GM18499 (cell line): ENCODE data around the gene FAM13B.
"Not testable (repeated sequence)": the region's sequence is repeated elsewhere in the genome, so short reads cannot be mapped to it uniquely, and the experiment has no call there.

ENCODE experiments used
- ATAC-seq: cut with Tn5 transposase; IDR thresholded peaks from one replicate; pipeline ENCODE4 v1.9.1; 2021; ENCODE audit warnings: moderate number of reproducible peaks; ENCODE audit not compliant: insufficient read depth, unreplicated experiment

FAM13B gene

DNA sequence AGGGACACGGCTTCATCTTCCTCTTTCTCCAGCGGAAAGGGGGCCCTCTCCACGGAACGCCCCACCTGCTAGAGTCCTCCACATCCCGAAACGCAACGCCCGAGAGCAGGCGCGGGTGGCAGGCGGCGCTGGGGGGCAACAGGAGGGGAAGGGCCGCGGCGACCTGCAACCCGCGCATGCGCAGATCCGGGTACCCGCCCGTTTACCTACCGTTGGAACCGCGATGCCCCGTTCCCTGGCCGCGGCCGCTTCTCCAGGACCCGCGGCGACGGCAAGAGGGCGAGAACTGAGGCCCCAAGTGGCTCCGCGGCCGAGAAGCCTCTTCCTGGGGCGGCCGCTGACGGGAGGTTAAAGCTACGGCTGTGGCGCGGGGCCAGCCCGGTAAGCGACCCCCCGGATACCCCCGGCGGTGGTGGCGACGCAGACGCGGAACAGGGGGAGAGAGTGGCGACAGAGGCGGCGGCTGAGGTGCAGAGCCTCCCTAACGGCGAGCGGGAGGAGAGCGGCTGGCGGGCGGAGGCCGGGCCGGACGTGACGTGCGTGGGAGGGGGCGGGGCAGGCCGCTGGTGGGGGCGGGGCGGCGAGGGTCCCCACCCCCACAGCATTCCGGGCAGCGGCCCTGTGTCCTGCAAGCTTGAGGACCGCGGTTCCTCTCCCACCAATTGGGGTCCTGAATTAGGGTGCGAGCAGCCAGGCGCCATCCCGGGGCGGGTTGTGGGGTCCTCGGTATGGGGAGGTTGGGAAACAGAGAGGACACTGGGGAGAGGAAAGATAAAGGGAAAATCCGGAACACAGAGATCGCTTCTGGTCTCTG is at the start of gene FAM13B:
FAM13B (minus strand) TSS at position 508 of the 814 bp plus-strand sequence. CDS start 13,968 bp downstream, outside the sequence.
- ATAC-seq: no peak

GRCh38 chr5:138082033-138082432 is 49.2 kb upstream of the FAM13B start:
- ATAC-seq: no peak

DNA sequence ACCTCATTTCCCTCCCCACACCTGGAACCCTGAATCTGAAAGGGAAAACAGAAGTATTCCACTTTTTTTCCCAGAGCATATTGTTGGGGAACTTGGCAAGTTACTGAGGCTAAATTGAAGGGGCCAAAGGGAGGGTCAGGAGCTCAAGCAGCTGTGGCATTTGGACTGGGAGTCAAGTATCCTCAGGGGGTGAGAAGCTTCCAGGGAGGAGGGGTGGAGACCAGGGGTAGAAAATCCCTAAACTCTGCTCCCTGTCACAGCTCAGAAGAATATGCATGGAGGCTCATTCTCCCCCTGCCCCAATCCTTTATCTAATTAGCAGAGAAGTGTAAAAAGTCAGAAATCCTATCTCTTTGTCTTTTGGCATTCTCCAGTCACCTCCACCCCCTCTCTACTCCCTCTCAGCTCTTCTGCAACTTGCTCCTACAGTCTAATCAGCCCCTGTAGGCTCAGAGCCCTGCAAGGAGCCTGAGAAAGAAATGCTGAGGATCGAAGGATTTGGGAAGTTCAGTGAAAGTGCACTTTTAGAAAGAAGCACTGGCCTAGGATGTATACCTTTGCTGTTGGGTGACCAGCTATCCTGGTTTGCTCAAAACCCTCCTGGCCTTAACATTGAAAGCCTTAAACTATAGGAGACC is 45.2 kb upstream of the FAM13B start:
- ATAC-seq: no peak

- ATAC-seq: no peak
These were observed 44.3 kb upstream of the FAM13B start for GRCh38 chr5:138077064-138077696.

DNA sequence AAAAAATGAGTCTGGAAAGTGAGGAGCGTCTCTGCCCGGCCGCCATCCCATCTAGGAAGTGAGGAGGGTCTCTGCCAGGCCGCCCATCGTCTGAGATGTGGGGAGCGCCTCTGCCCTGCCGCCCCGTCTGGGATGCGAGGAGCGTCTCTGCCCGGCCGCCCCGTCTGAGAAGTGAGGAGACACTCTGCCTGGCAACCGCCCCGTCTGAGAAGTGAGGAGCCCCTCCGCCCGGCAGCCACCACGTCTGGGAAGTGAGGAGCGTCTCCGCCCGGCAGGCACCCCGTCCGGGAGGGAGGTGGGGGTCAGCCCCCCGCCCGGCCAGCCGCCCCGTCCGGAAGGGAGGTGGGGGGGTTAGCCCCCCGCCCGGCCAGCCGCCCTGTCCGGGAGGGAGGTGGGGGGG is 37.1 kb upstream of the FAM13B start:
- ATAC-seq: not testable (repeated sequence)

GRCh38 chr5:138068742-138069600 is 36.1 kb upstream of the FAM13B start:
- no peak for ATAC-seq

GRCh38 chr5:138067945-138068344 is 35.1 kb upstream of the FAM13B start:
- ATAC-seq: no peak

DNA sequence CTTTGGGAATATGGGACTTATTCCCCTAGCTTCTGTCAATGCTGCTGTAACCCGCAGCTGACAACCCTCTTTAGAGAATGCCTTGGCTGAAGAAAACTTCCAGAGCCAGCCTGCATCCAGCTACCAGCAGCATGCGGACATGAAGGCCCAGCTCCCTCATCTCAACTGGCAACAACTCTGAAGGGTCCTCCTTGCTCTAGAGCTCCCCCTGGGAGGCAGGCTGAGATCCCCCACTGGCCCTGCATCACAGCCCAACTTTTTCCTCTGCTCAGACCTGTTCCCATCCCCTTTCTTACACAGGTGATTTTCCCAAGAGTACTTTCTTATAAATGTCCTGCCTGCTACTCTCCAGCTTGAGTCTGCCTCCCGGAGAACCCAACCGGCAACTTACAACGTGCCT is 32.2 kb upstream of the FAM13B start:
- ATAC-seq: no peak

DNA sequence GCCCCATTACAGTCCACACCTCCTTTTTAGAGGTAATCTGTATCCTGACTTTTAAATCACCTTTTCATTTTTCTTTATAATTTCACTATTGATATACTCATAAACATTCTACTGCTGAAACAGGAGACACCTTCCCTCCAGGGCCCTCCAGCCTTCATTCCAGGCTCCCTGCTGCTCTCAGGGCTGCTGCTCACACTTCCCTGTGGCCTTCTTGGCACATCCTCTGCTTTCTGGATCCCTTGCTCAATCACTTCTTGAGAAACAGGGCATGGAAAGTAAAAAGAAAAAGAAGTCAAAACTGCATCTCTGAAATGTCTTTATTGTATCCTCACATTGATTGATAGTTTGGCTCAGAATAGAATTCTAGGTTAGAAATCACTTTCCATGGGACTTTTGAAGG is 31.6 kb upstream of the FAM13B start:
- ATAC-seq: no peak

- ATAC-seq: no peak
These were observed 22.1 kb upstream of the FAM13B start for GRCh38 chr5:138054847-138055558.

GRCh38 chr5:138054206-138054605 is 21.3 kb upstream of the FAM13B start:
- no peak for ATAC-seq

GRCh38 chr5:138053554-138053953 is 20.7 kb upstream of the FAM13B start:
- ATAC-seq: no peak

- not testable (repeated sequence) for ATAC-seq
These were observed 19.8 kb upstream of the FAM13B start for GRCh38 chr5:138052718-138053117.

- no peak for ATAC-seq
These were observed 18.8 kb upstream of the FAM13B start for GRCh38 chr5:138051441-138052296.

DNA sequence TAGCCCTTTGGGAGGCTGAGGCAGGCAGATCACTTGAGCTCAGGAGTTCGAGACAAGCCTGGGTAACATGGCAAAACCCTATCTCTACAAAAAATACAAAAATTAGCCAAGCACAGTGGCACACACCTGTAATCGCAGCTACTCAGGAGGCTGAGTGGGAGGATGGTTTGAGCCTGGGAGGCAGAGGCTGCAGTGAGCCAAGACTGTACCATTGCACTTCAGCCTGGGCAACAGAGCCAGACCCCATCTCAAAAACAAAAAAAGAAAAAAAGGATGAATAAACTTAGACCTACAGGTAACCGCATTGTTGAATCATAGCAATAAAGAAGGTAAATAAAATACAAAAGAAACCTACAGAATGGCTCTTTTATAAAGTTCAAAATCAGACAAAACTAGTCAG is 12.4 kb upstream of the FAM13B start:
- ATAC-seq: not testable (repeated sequence)

DNA sequence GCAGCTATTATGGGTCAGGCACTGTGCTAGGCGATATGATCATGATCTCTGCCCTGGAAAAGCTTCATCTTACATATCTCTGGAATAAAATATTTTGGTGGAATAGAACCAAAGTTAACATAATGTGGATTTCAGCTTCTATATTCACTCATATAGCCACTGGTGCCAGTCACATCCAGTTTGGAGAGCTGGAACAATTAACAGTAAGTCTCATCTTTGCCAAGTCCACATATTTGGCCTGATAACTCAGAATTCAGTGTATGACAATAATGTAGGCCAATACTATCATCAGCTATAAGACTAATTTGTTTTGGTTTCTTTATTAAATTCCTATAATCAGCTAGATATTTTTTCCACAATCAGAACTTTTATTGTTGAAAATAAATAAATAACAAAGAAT is 5.9 kb upstream of the FAM13B start:
- ATAC-seq: no peak

DNA sequence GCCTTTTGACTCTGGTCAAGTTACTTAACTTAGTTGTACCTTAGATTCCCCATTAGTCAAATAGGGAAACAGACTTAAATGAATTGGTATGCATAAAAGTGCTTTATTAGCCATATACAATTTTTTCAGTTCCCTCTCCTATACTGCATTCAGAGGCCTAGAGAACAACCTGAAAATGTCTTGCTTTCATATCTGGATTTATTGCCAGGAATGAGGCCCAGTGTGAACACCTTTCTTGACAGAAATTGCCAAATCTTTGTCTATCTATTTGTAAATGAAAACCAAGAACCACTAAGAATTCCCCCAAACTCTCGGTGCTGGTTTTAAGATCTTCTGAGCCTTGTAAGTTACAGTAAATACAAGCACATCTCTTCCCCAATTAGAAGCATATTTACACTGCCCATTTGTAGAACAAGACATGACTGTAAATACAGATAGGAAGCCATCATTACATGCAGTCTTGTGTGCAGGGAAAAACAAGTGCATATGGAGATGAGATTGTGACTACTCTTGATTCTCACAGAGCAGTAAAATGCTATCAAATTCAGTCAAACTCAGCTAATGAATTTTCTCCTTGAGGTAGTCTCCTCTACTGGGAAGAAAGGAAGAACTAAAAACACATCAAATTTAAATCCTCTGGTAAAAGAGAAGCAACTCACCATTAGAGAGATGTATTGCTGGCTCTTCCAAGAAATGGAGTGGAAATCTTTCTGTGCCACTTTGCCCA is 5.2 kb upstream of the FAM13B start:
- ATAC-seq: no peak

DNA sequence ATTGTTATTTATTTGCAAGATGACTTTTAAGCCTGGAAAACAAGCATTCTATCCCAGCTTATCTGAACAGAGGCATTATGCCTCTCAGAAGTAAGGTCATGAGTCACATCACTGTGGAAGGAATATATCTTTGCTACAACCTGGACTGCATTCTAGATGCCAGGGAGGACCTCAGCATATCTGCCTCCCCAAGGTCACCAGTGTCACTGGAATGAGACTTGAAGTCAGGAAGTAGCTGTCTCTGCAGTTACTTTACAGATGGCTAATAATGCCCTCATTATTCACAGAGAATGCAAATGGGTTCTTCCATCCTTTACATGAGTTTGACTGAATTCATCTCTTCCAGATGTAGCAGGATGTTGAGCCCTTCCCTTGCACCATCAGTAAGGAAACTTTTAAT is 4.4 kb upstream of the FAM13B start:
- no peak for ATAC-seq
